Retinal pigment epithelial cell (primary cell): ENCODE data around the gene SPAG16.

Experiments
- DNase-seq: peaks from one replicate; pipeline ENCODE4 v3.0.0-alpha.2; 2010; ENCODE audit warnings: low read depth
- H3K4me3 ChIP-seq: 2 replicates; pipeline ENCODE4 v1.5.1; 2011; ENCODE audit warnings: mild to moderate bottlenecking, low read length, control low read depth, moderate library complexity
- CTCF ChIP-seq: conservative IDR thresholded peaks from 2 replicates; pipeline ENCODE4 v1.5.1; 2011; ENCODE audit warnings: low read depth, low read length, control low read depth, inconsistent platforms

Gene SPAG16

GRCh38 chr2:214328941-214329340 is 1044.7 kb downstream of the SPAG16 start:
- DNase-seq, result no peak
- no peak for TF ChIP-seq CTCF
- no peak overlapping the region for H3K4me3 ChIP-seq

GRCh38 chr2:214341646-214342045 is 1057.4 kb downstream of the SPAG16 start:
- no peak for DNase-seq
- TF ChIP-seq CTCF, result no peak
- H3K4me3 ChIP-seq, result no peak overlapping the region

- DNase-seq, result no peak
- TF ChIP-seq CTCF, result no peak
Observed at GRCh38 chr2:214358506-214358905, 1074.2 kb downstream of the SPAG16 start.

GRCh38 chr2:214361116-214361515 is 1076.9 kb downstream of the SPAG16 start:
- no peak overlapping the region for H3K4me3 ChIP-seq
- TF ChIP-seq CTCF, result no peak
- DNase-seq, result no peak

More at GRCh38 chr2:214358506-214358905, 1074.2 kb downstream of the SPAG16 start:
- H3K4me3 ChIP-seq, result no peak overlapping the region

- no peak overlapping the region for H3K4me3 ChIP-seq
- no peak for TF ChIP-seq CTCF
- DNase-seq, result no peak
Observed at GRCh38 chr2:214365549-214365948, 1081.3 kb downstream of the SPAG16 start.

- no peak for TF ChIP-seq CTCF
- no peak for DNase-seq
- H3K4me3 ChIP-seq, result no peak overlapping the region
Observed at GRCh38 chr2:214367171-214367570, 1082.9 kb downstream of the SPAG16 start.

- DNase-seq, result no peak
- H3K4me3 ChIP-seq, result no peak overlapping the region
- TF ChIP-seq CTCF, result no peak
Observed at GRCh38 chr2:214376618-214377285, 1092.5 kb downstream of the SPAG16 start.
